HS-27A (cell line): ENCODE data around the gene TFF3.

Source experiments
- DNase-seq: peaks from one replicate; pipeline ENCODE4 v3.0.0-alpha.2; 2012; ENCODE audit warnings: low read depth, missing footprints

The TFF3 gene

DNA sequence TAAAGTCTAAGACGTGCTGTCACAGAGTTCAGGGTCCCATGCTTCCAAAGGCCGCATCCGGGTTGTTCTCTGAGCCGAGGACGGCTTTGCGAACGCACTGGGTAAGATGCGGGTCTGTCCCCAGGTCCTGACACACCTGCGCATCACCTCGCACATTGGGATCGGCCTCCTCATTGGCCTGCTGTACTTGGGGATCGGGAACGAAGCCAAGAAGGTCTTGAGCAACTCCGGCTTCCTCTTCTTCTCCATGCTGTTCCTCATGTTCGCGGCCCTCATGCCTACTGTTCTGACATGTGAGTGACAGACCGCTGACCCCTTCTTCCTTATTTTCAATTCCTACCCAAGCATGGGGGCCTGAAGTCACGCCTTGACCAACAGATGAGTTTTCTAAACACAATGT lies 25.3 kb downstream of the TFF3 start:
- DNase-seq, result no peak

DNA sequence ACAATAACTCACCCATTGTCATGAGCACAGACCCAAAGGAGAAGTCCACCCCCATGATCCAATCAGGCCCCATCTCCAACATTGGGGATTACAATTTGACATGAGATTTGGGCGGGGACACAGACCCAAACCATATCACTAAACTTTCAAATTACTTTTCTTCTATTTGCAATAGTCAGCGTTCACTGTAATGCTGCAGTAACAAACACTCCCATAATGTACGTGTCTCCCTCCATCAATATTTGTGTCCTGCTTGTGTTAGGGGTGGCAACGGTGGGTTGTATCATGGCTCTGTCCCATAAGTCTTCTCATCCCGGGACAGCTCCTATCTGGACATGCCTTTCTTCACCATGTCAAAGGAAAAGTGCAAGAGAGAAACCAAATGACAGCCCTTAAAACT lies 26.2 kb downstream of the TFF3 start:
- DNase-seq, result no peak

- no peak for DNase-seq
These were observed 27.8 kb downstream of the TFF3 start for GRCh38 chr21:42287193-42288083.

DNA sequence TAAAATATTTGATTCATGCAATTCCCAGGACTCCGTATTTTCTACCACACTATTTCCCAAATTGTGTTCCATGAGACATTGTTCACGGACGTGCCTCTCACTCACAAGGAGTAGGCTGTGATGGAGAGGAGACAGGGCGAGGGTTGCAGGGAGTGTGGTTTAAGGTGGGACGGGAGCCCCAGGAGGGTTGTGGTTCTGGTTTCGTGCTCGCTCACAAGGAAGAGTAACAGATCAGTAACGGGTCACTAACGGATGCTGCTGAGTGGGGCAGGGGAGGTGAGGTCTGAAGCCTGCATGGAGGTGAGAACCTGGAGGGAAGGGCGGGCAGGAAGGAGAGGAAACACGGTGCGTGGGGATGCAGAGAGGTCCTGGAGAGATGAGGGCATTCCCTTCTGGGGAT lies 28.8 kb downstream of the TFF3 start:
- DNase-seq, result no peak

GRCh38 chr21:42285569-42286245 lies 29.5 kb downstream of the TFF3 start:
- no peak for DNase-seq

GRCh38 chr21:42282715-42283114 lies 32.5 kb downstream of the TFF3 start:
- DNase-seq, result no peak

DNA sequence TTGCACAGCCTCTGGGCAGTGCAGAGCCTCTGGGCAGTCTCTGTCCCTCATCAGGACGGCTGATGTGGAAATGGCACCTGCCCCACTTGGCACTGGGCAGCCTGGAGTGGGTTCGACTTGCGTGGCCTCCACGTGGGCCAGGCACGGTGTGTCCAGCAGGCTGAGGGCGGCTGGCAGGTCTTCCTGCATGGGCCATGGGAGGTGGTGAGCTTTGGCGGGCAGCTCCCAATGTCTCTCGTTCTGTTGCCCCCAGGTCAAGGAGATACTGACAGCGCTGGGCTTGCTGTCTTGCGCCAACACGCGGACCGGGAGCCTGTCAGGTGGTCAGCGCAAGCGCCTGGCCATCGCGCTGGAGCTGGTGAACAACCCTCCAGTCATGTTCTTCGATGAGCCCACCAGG lies 33.2 kb downstream of the TFF3 start:
- DNase-seq, result no peak

GRCh38 chr21:42281181-42281680 lies 34.0 kb downstream of the TFF3 start:
- DNase-seq, result no peak

- DNase-seq, result no peak
These were observed 34.6 kb downstream of the TFF3 start for GRCh38 chr21:42280356-42281180.

GRCh38 chr21:42279888-42280287 lies 35.3 kb downstream of the TFF3 start:
- DNase-seq, result no peak

DNA sequence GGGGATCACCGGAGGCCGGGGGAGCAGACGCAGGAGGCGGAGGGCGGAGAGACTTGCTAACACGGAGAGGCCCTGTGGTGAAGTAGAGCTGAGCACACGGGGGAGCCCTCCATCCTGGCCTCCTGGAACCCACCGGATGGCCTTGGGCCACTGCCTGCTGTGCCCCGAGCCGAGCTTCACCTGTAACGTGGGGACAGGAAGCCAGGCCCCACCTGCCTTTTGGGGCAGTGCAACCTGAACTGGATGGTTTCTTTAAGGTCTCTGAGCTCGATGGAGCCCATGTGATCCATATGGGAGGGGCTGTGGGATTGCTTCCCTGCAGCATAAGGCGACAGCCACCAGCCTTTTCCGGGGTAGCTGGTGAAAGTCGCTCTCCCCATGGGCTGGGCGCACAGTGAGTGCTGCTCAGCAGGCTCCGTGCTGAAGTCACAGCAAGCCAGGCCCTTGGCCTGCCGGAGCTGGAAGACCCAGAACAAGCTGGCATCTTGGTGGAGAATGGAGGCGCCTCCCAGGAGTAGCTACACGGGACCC lies 35.8 kb downstream of the TFF3 start:
- no peak for DNase-seq

DNA sequence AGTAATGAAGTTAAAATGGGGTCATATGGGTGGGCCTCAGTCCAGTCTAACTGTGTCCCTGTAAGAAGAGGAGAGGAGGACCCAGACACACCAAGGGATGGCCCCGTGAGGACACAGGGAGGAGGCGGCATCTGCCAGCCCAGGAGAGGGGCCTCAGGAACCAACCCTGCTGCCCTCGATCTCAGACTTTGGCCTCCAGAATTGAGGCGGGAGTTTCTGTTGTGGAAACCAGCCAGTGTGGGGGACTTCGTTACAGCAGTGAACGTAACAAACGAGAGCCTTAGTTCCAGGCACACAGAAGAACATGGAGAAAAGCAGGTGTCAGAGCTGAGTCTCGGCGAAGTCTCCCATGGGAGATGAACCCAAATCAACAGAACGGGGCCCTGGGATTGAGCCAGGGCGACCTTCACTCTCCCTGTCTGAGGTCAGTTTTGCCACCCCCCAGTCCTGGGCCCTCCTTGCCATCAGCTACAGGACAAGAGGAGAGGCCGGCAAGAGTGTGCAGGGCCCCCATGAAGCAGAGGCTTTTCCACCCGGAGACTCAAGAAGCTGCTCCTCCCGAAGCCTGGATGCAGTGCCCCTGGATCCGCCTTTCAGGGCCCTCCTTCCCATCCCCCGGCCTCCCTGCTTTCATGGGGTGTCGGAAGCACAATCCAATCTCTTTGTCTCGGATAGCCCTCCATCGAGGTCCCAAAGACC lies 36.6 kb downstream of the TFF3 start:
- no peak for DNase-seq

GRCh38 chr21:42277593-42277992 lies 37.6 kb downstream of the TFF3 start:
- no peak for DNase-seq

DNA sequence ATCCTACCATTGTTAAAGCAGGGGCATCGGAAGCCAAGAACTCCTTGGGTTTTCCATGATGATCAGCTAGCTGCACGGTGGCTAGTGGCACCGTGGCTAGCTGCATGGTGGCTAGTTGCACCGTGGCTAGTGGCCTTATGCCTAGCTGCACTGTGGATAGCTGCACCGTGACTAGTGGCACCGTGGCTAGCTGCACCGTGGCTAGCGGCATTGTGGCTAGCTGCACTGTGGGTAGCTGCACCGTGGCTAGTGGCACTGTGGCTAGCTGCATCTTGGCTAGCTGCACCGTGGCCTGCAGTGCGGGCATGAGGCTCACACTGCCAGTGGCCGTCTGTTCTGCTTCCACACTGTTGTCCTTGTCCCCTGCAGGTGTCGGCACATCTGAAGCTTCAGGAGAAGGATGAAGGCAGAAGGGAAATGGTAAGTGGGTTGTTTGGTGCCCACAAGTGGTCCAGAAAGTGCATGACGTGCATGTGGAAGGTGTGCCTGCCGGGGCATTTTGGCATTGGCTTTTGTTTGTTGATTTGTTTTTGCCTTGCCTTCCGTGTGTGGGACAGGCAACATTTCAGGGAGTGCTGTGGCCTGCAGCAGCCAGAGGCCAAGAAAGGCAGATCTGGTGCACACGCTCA lies 38.6 kb downstream of the TFF3 start:
- DNase-seq, result no peak

DNA sequence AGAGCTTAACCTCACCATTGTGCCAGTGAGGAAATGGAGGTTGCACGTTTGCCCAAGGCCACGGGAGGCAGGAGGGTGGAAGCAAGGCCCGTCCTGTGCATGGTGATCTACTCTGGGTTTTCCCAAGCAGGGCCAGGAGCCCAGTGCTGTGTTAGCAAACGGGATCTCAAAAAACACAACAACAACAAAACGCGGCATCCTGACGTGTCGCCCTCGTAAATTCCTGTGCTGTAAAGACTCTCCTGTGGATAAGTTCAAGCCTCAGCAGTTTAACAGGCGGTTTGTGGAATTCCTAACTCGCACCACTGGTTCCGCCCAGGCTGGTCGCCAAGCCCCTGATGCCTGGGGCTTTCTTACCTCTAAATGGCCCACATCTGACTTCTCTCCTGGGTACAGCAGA lies 39.1 kb downstream of the TFF3 start:
- DNase-seq, result no peak

DNA sequence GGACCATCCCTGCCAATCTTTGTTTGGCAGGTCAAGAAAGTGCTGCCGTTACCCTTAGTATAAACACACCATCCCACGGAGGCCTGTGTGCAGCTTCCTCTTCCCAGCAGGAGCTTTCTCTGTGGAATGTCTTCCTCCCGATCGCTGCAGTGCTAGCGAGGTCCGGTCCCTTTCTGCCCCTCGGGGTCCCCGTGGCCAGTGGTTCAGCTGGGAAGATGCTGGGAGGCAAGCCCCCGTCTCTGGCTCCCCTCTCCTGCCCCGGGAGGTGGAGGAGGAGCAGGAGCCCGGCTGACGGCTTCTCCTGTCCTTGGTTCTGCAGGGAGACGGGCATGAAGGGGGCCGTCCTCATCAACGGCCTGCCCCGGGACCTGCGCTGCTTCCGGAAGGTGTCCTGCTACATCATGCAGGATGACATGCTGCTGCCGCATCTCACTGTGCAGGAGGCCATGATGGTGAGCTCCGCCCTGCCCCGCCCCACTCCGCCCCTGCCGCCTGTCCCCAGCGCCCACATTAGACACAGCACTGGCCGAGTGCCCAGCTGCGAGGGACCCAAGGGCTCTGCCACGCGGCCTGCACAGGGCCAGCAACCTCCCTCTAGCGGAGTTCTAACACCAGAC lies 42.1 kb downstream of the TFF3 start:
- DNase-seq, result no peak

- no peak for DNase-seq
These were observed 42.9 kb downstream of the TFF3 start for GRCh38 chr21:42272109-42272962.

DNA sequence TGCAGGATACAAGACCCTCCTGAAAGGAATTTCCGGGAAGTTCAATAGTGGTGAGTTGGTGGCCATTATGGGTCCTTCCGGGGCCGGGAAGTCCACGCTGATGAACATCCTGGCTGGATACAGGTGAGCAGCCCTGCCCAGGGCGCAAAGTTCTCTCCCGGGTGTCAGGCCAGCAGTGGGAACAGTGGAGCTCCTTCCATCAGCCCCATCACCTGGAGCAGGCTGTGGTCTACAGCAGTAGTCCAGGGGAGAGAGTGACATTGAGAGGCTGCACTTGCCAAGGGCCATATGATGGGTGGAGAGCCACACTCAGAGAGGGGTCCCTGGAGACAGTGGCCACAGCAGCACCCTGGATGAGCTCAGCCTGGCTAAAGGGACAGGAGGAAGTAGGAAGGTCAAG lies 44.1 kb downstream of the TFF3 start:
- DNase-seq, result no peak

- no peak for DNase-seq
These were observed 45.8 kb downstream of the TFF3 start for GRCh38 chr21:42269386-42269785.
